ENCODE measurements around the gene NF2.

NF2 gene

GRCh38 chr22:29615705-29616327 lies 12.4 kb downstream of the NF2 start:
- H4K20me1 ChIP-seq (ENCODE audit: low read depth, low read length), result no peaks in the 10 kb centered on the region; the same call in 1 of the 2 replicates
- H3K9ac ChIP-seq (ENCODE audit: low read length), result no peak overlapping the region
- peaks cover 2% of the 10 kb centered on the region; the same call in 1 of the 2 replicates for H3F3A ChIP-seq (ENCODE audit: insufficient read depth)
- H3K4me2 ChIP-seq (ENCODE audit: low read depth, low read length, poor library complexity, severe bottlenecking), result no peak overlapping the region
- no peaks in the 10 kb centered on the region for H3K9me2 ChIP-seq (replicated peaks; ENCODE audit: insufficient read depth, low read length)
- H3K27ac ChIP-seq (ENCODE audit: low read depth, low read length), result no peak overlapping the region
- no peak overlapping the region for H3K4me3 ChIP-seq (ENCODE audit: insufficient read depth, low read length, poor library complexity, severe bottlenecking)
- no peaks in the 10 kb centered on the region for H3K9me3 ChIP-seq (ENCODE audit: insufficient read depth, low read length)
- TF ChIP-seq EZH2phosphoT487 (conservative IDR thresholded peaks at IDR 0.05; ENCODE audit: low read length), result no peak
- TF ChIP-seq CTCF (IDR thresholded peaks at IDR 0.05; ENCODE audit: insufficient read depth, low read length, poor library complexity, severe bottlenecking), result no peak
- H3K27me3 ChIP-seq (ENCODE audit: low read length), result no peaks in the 10 kb centered on the region
- peaks cover 2% of the 10 kb centered on the region; the same call in 1 of the 2 replicates for H3K36me3 ChIP-seq (ENCODE audit: low read length)
- H3K79me2 ChIP-seq (ENCODE audit: insufficient read depth, low read length), result peaks cover 58% of the 10 kb centered on the region
- no peak overlapping the region for H2AFZ ChIP-seq (ENCODE audit: low read depth, low read length, severe bottlenecking)

GRCh38 chr22:29617922-29618629 lies 14.6 kb downstream of the NF2 start:
- TF ChIP-seq CTCF (IDR thresholded peaks at IDR 0.05; ENCODE audit: insufficient read depth, low read length, poor library complexity, severe bottlenecking) (no peak), EZH2phosphoT487 (conservative IDR thresholded peaks at IDR 0.05; ENCODE audit: low read length) (no peak)
- Histone ChIP-seq H3K9me2 (replicated peaks; ENCODE audit: insufficient read depth, low read length) (no peaks in the 10 kb centered on the region), H4K20me1 (ENCODE audit: low read depth, low read length) (peaks cover 3% of the 10 kb centered on the region; the same call in 1 of the 2 replicates), H2AFZ (ENCODE audit: low read depth, low read length, severe bottlenecking) (no peak overlapping the region), H3K9me3 (ENCODE audit: insufficient read depth, low read length) (no peaks in the 10 kb centered on the region), H3K27ac (ENCODE audit: low read depth, low read length) (no peak overlapping the region), H3K36me3 (ENCODE audit: low read length) (no peaks in the 10 kb centered on the region), H3F3A (ENCODE audit: insufficient read depth) (no peaks in the 10 kb centered on the region), H3K9ac (ENCODE audit: low read length) (no peak overlapping the region), H3K4me2 (ENCODE audit: low read depth, low read length, poor library complexity, severe bottlenecking) (no peak overlapping the region), H3K79me2 (ENCODE audit: insufficient read depth, low read length) (peaks cover 53% of the 10 kb centered on the region), H3K4me3 (ENCODE audit: insufficient read depth, low read length, poor library complexity, severe bottlenecking) (no peak overlapping the region), H3K27me3 (ENCODE audit: low read length) (no peaks in the 10 kb centered on the region)

GRCh38 chr22:29621761-29622526 lies 18.5 kb downstream of the NF2 start:
- no peaks in the 10 kb centered on the region for H3F3A ChIP-seq (ENCODE audit: insufficient read depth)
- no peaks in the 10 kb centered on the region for H3K36me3 ChIP-seq (ENCODE audit: low read length)
- no peak overlapping the region for H3K4me3 ChIP-seq (ENCODE audit: insufficient read depth, low read length, poor library complexity, severe bottlenecking)
- no peak overlapping the region for H3K4me2 ChIP-seq (ENCODE audit: low read depth, low read length, poor library complexity, severe bottlenecking)
- no peaks in the 10 kb centered on the region for H3K9me2 ChIP-seq (replicated peaks; ENCODE audit: insufficient read depth, low read length)
- H3K9me3 ChIP-seq (ENCODE audit: insufficient read depth, low read length), result no peaks in the 10 kb centered on the region
- TF ChIP-seq CTCF (IDR thresholded peaks at IDR 0.05; ENCODE audit: insufficient read depth, low read length, poor library complexity, severe bottlenecking), result no peak
- no peak for TF ChIP-seq EZH2phosphoT487 (conservative IDR thresholded peaks at IDR 0.05; ENCODE audit: low read length)
- H2AFZ ChIP-seq (ENCODE audit: low read depth, low read length, severe bottlenecking), result no peak overlapping the region
- peaks cover 49% of the 10 kb centered on the region for H3K79me2 ChIP-seq (ENCODE audit: insufficient read depth, low read length)
- no peak overlapping the region for H3K9ac ChIP-seq (ENCODE audit: low read length)
- peaks cover 8% of the 10 kb centered on the region for H4K20me1 ChIP-seq (ENCODE audit: low read depth, low read length)
- H3K27ac ChIP-seq (ENCODE audit: low read depth, low read length), result no peak overlapping the region
- H3K27me3 ChIP-seq (ENCODE audit: low read length), result no peaks in the 10 kb centered on the region
